Measurements from ENCODE around the gene SLC7A8.

Gene SLC7A8

GRCh38 chr14:23106747-23107045 is 76.8 kb downstream of the SLC7A8 start:
- Histone ChIP-seq H3K4me1 (no peaks in the 10 kb centered on the region), H3K36me3 (no peaks in the 10 kb centered on the region), H3K9me3 (no peaks in the 10 kb centered on the region), H3K27me3 (peaks cover 0 to 10% of the 10 kb centered on the region in 2 donors), H3K4me3 (no peak overlapping the region), H3K27ac (no peak overlapping the region)
- intact Hi-C loops (cut with DNase I; ENCODE audit: low total_unique reads): no loop called here
- DNase-seq: no peak
- TF ChIP-seq CTCF (IDR thresholded peaks at IDR 0.05): no peak

GRCh38 chr14:23105348-23105824 is 78.1 kb downstream of the SLC7A8 start:
- Histone ChIP-seq H3K4me1 (no peaks in the 10 kb centered on the region), H3K4me3 (no peak overlapping the region), H3K36me3 (no peaks in the 10 kb centered on the region), H3K27ac (no peak overlapping the region), H3K27me3 (no peaks in the 10 kb centered on the region), H3K9me3 (no peaks in the 10 kb centered on the region)
- intact Hi-C loops (cut with DNase I; ENCODE audit: low total_unique reads): no loop called here
- no peak for DNase-seq
- no peak for TF ChIP-seq CTCF (IDR thresholded peaks at IDR 0.05)

GRCh38 chr14:23104591-23105347 is 78.7 kb downstream of the SLC7A8 start, which contains the start of gene CIROP:
Gene CIROP, minus strand, starts transcription at chr14:23104989. Its CDS starts 69 bp downstream, at chr14:23104920.
- no peaks in the 10 kb centered on the region for H3K27me3 ChIP-seq
- no peaks in the 10 kb centered on the region for H3K9me3 ChIP-seq
- H3K4me3 ChIP-seq: no peak within 1 kb of the TSS
- H3K36me3 ChIP-seq: no peaks in the 10 kb centered on the region
- H3K27ac ChIP-seq: no peak within 1 kb of the TSS
- DNase-seq: no peak
- no peak for TF ChIP-seq CTCF (IDR thresholded peaks at IDR 0.05)
- intact Hi-C loops (cut with DNase I; ENCODE audit: low total_unique reads): no loop called here
- H3K4me1 ChIP-seq: no peaks in the 10 kb centered on the region

- no peak for TF ChIP-seq CTCF (IDR thresholded peaks at IDR 0.05)
- Histone ChIP-seq H3K4me3 (no peak overlapping the region), H3K36me3 (peaks cover 4 to 5% (median 5%) of the 10 kb centered on the region in 3 donors), H3K27me3 (no peaks in the 10 kb centered on the region), H3K9me3 (no peaks in the 10 kb centered on the region), H3K4me1 (no peaks in the 10 kb centered on the region), H3K27ac (no peak overlapping the region)
- intact Hi-C loops (cut with DNase I; ENCODE audit: low total_unique reads): no loop called here
- DNase-seq: peak in 1 of 2 donors; percentile 16
Measured at GRCh38 chr14:23104070-23104590, 79.3 kb downstream of the SLC7A8 start.

- Histone ChIP-seq H3K4me1 (no peaks in the 10 kb centered on the region), H3K36me3 (peaks cover 9 to 10% (median 10%) of the 10 kb centered on the region in 3 donors), H3K27me3 (no peaks in the 10 kb centered on the region), H3K27ac (no peak overlapping the region), H3K4me3 (no peak overlapping the region), H3K9me3 (no peaks in the 10 kb centered on the region)
- no peak for TF ChIP-seq CTCF (IDR thresholded peaks at IDR 0.05)
- intact Hi-C loops (cut with DNase I; ENCODE audit: low total_unique reads): no loop called here
- no peak for DNase-seq
Measured at GRCh38 chr14:23103581-23103980, 79.9 kb downstream of the SLC7A8 start.

Measured in tibial artery (tissue), 4 donors.